ENCODE results near the gene ELK4.

Gene ELK4

GRCh38 chr1:205595435-205595834 is 36.4 kb downstream of the ELK4 start:
- DNase-seq = no peak

- no peak for DNase-seq
These were observed 37.0 kb downstream of the ELK4 start for GRCh38 chr1:205594846-205595245.

GRCh38 chr1:205593967-205594366 is 37.8 kb downstream of the ELK4 start:
- DNase-seq = no peak

- DNase-seq = no peak
These were observed 38.3 kb downstream of the ELK4 start for GRCh38 chr1:205593532-205593931.

- no peak for DNase-seq
These were observed 39.3 kb downstream of the ELK4 start for GRCh38 chr1:205592443-205593003.

GRCh38 chr1:205591522-205592351 is 40.1 kb downstream of the ELK4 start:
- DNase-seq = peak; percentile 70

GRCh38 chr1:205590777-205591513 is 40.9 kb downstream of the ELK4 start:
- DNase-seq = no peak

- DNase-seq = no peak
These were observed 41.4 kb downstream of the ELK4 start for GRCh38 chr1:205590457-205590768.

- DNase-seq = no peak
These were observed 42.0 kb downstream of the ELK4 start for GRCh38 chr1:205589618-205590456.

- DNase-seq = no peak
These were observed 42.8 kb downstream of the ELK4 start for GRCh38 chr1:205589046-205589445.

- peak; percentile 41 for DNase-seq
These were observed 43.2 kb downstream of the ELK4 start for GRCh38 chr1:205588636-205589035.

GRCh38 chr1:205587581-205587980 is 44.2 kb downstream of the ELK4 start:
- no peak for DNase-seq

- DNase-seq = no peak
These were observed 45.7 kb downstream of the ELK4 start for GRCh38 chr1:205585835-205586785.

- DNase-seq = no peak
These were observed 46.5 kb downstream of the ELK4 start for GRCh38 chr1:205585169-205585834.

- no peak for DNase-seq
These were observed 47.1 kb downstream of the ELK4 start for GRCh38 chr1:205584732-205585131.

- DNase-seq = no peak
These were observed 48.2 kb downstream of the ELK4 start for GRCh38 chr1:205583461-205584130.

- no peak for DNase-seq
These were observed 49.1 kb downstream of the ELK4 start for GRCh38 chr1:205582471-205583291.

- DNase-seq = no peak
These were observed 49.8 kb downstream of the ELK4 start for GRCh38 chr1:205582046-205582445.

- DNase-seq = no peak
These were observed 50.4 kb downstream of the ELK4 start for GRCh38 chr1:205581321-205581980.

All from fibroblast of skin of back (primary cell).